ENCODE measurements around the gene RAB2B.

Gene RAB2B

GRCh38 chr14:21476925-21477681, at the start of gene RAB2B, which contains the start of gene TOX4:
Gene RAB2B (minus strand): TSS chr14:21476959. CDS start chr14:21476872, 87 bp downstream.
Gene TOX4 (plus strand): TSS chr14:21477195. CDS start chr14:21477279, 84 bp downstream.
- peak; percentile 95 to 100 (median 98) for DNase-seq
- intact Hi-C loops (cut with DNase I) = loop anchor here (1.0 to 2.0 kb wide), 3 partner anchors 21 to 40 kb away; partner anchors contain the start of genes CHD8 and METTL3

- intact Hi-C loops (cut with DNase I) = loop anchor here (2.0 kb wide), 1 partner anchor 31 kb away; no protein-coding TSS in a partner anchor
Observed at GRCh38 chr14:21525962-21526671, 49.4 kb upstream of the RAB2B start, which contains the start of gene SALL2. Gene SALL2 (minus strand): TSS chr14:21526346. CDS start chr14:21526127, 219 bp downstream.

GRCh38 chr14:21525571-21525961, 48.8 kb upstream of the RAB2B start:
- intact Hi-C loops (cut with DNase I) = no loop called here
- peak in 4 of 10 donors; percentile 18 to 84 (median 32) for DNase-seq

More at GRCh38 chr14:21525962-21526671, 49.4 kb upstream of the RAB2B start, which contains the start of gene SALL2:
- DNase-seq = peak; percentile 64 to 97 (median 74)

- intact Hi-C loops (cut with DNase I) = no loop called here
- no peak for DNase-seq
Observed at GRCh38 chr14:21524575-21525490, 48.1 kb upstream of the RAB2B start.

GRCh38 chr14:21523203-21523602, 46.4 kb upstream of the RAB2B start:
- no peak for DNase-seq
- intact Hi-C loops (cut with DNase I) = no loop called here

GRCh38 chr14:21521501-21521900, 44.7 kb upstream of the RAB2B start:
- intact Hi-C loops (cut with DNase I) = no loop called here
- DNase-seq = no peak

- intact Hi-C loops (cut with DNase I) = no loop called here
- DNase-seq = no peak
Observed at GRCh38 chr14:21520767-21521166, 44.0 kb upstream of the RAB2B start.

- DNase-seq = no peak
- intact Hi-C loops (cut with DNase I) = no loop called here
Observed at GRCh38 chr14:21518725-21519124, 42.0 kb upstream of the RAB2B start.

- intact Hi-C loops (cut with DNase I) = loop anchor here (5.0 kb wide), 1 partner anchor 442 kb away; the partner anchor contains the start of gene ARHGEF40
- no peak for DNase-seq
Observed at GRCh38 chr14:21514341-21514740, 37.6 kb upstream of the RAB2B start.

GRCh38 chr14:21510735-21511657, 34.2 kb upstream of the RAB2B start, which contains the start of gene METTL3:
Gene METTL3 (minus strand): TSS chr14:21511340. CDS start chr14:21511223, 117 bp downstream.
- intact Hi-C loops (cut with DNase I) = loop anchor here (1.0 to 5.0 kb wide), 3 partner anchors 34 to 439 kb away; partner anchors contain the start of genes ARHGEF40, CHD8 and TOX4
- DNase-seq = peak; percentile 93 to 99 (median 96)

- intact Hi-C loops (cut with DNase I) = loop anchor here (5.0 kb wide), 1 partner anchor 437 kb away; the partner anchor contains the start of gene ARHGEF40
- no peak for DNase-seq
Observed at GRCh38 chr14:21509432-21510143, 32.8 kb upstream of the RAB2B start.

- DNase-seq = no peak
- intact Hi-C loops (cut with DNase I) = no loop called here
Observed at GRCh38 chr14:21506557-21506956, 29.8 kb upstream of the RAB2B start.

GRCh38 chr14:21505012-21505553, 28.3 kb upstream of the RAB2B start:
- DNase-seq = no peak
- intact Hi-C loops (cut with DNase I) = no loop called here

- intact Hi-C loops (cut with DNase I) = no loop called here
- DNase-seq = no peak
Observed at GRCh38 chr14:21503376-21503775, 26.6 kb upstream of the RAB2B start.

- intact Hi-C loops (cut with DNase I) = no loop called here
- DNase-seq = no peak
Observed at GRCh38 chr14:21501568-21501967, 24.8 kb upstream of the RAB2B start.

- DNase-seq = no peak
- intact Hi-C loops (cut with DNase I) = loop anchor here (1.0 kb wide), 1 partner anchor 58 kb away; no protein-coding TSS in a partner anchor
Observed at GRCh38 chr14:21498540-21499526, 22.1 kb upstream of the RAB2B start.

GRCh38 chr14:21496453-21496852, 19.7 kb upstream of the RAB2B start:
- intact Hi-C loops (cut with DNase I) = no loop called here
- no peak for DNase-seq
